Liver (tissue), 9 donors: ENCODE data around the gene SEMA6D. TPM values are rescaled to one million over a fixed set of nuclear protein-coding genes. Genes with fewer than 3 reads are reported as not detected.

Source experiments
- DNase-seq: peaks from one replicate; pipeline ENCODE4 v3.0.0-alpha.2; 2017; ENCODE audit warnings: low spot score
- H3K27ac ChIP-seq, 2 donors: one replicate each; pipeline ENCODE4 v1.7.0; 2013; ENCODE audit warnings: inconsistent platforms in 2 of 2, low read length in 2 of 2, control low read depth in 1 of 2, low read depth in 1 of 2, mild to moderate bottlenecking in 1 of 2
- H3K27me3 ChIP-seq, 4 donors: one replicate each; pipeline versions ENCODE4 v1.6.1 to v1.7.0; 2013; ENCODE audit warnings: low read length in 3 of 4, inconsistent platforms in 1 of 4, mild to moderate bottlenecking in 1 of 4, moderate library complexity in 1 of 4; ENCODE audit not compliant: control insufficient read depth in 4 of 4, insufficient read depth in 4 of 4
- H3K36me3 ChIP-seq, 4 donors: one replicate each; pipeline versions ENCODE4 v1.6.1 to v1.7.0; 2013; ENCODE audit warnings: low read length in 3 of 4, mild to moderate bottlenecking in 3 of 4, low read depth in 1 of 4, moderate library complexity in 1 of 4; ENCODE audit not compliant: control insufficient read depth in 4 of 4, insufficient read depth in 3 of 4
- H3K4me1 ChIP-seq, 4 donors: one replicate each; pipeline versions ENCODE4 v1.6.1 to v1.7.0; 2013; ENCODE audit warnings: low read length in 3 of 4, mild to moderate bottlenecking in 3 of 4, moderate library complexity in 1 of 4; ENCODE audit not compliant: control insufficient read depth in 4 of 4, insufficient read depth in 4 of 4
- H3K4me3 ChIP-seq, 3 donors: one replicate each; pipeline versions ENCODE4 v1.6.1 to v1.7.0; 2013; ENCODE audit warnings: low read length in 3 of 3, control low read depth in 1 of 3, low read depth in 1 of 3, mild to moderate bottlenecking in 1 of 3
- H3K9ac ChIP-seq, 2 donors: one replicate each; pipeline ENCODE4 v1.7.0; 2013; ENCODE audit warnings: low read length in 2 of 2, mild to moderate bottlenecking in 2 of 2, moderate library complexity in 2 of 2, control low read depth in 1 of 2, low read depth in 1 of 2
- H3K9me3 ChIP-seq, 4 donors: one replicate each; pipeline versions ENCODE4 v1.6.1 to v1.7.0; 2013; ENCODE audit warnings: low read length in 3 of 4; ENCODE audit not compliant: control insufficient read depth in 4 of 4
- ATF3 ChIP-seq: IDR thresholded peaks from 2 replicates; pipeline ENCODE4 v1.6.1; 2016; ENCODE audit warnings: antibody characterized with exemption
- CTCF ChIP-seq: fragments of 150-350 bp; IDR thresholded peaks from 2 replicates; pipeline ENCODE4 v1.5.1; 2017; ENCODE audit warnings: improper control_type of control experiment, low read depth, low read length; ENCODE audit not compliant: missing input control
- EGR1 ChIP-seq, 2 donors: IDR thresholded peaks; 2 replicates each; pipeline ENCODE4 v1.6.1; 2016 to 2018; ENCODE audit warnings: antibody characterized with exemption in 2 of 2, low read depth in 2 of 2
- FOXA1 ChIP-seq: IDR thresholded peaks from 2 replicates; pipeline ENCODE4 v1.6.1; 2016; ENCODE audit warnings: antibody characterized with exemption
- FOXA2 ChIP-seq: IDR thresholded peaks from 2 replicates; pipeline ENCODE4 v1.6.1; 2016; ENCODE audit warnings: antibody characterized with exemption
- GABPA ChIP-seq, 2 donors: IDR thresholded peaks in 1 of 2; conservative IDR thresholded peaks in 1 of 2; 2 replicates each; pipeline ENCODE4 v1.6.1; 2016; ENCODE audit warnings: antibody characterized with exemption in 2 of 2, mild to moderate bottlenecking in 1 of 2, moderate library complexity in 1 of 2
- HNF4A ChIP-seq, 2 donors: conservative IDR thresholded peaks; 2 replicates each; pipeline ENCODE4 v1.6.1; 2016; ENCODE audit warnings: antibody characterized with exemption in 2 of 2, mild to moderate bottlenecking in 2 of 2
- HNF4G ChIP-seq: IDR thresholded peaks from 2 replicates; pipeline ENCODE4 v1.6.1; 2016; ENCODE audit warnings: antibody characterized with exemption
- JUND ChIP-seq, 2 donors: IDR thresholded peaks; 2 replicates each; pipeline ENCODE4 v1.6.1; 2016; ENCODE audit warnings: antibody characterized with exemption in 2 of 2
- MAX ChIP-seq: IDR thresholded peaks from 2 replicates; pipeline ENCODE4 v1.6.1; 2016; ENCODE audit warnings: antibody characterized with exemption
- NR2F2 ChIP-seq: IDR thresholded peaks from 2 replicates; pipeline ENCODE4 v1.6.1; 2016; ENCODE audit warnings: antibody characterized with exemption
- RXRA ChIP-seq, 2 donors: IDR thresholded peaks; 2 replicates each; pipeline ENCODE4 v1.6.1; 2017 to 2018; ENCODE audit warnings: antibody characterized with exemption in 2 of 2, mild to moderate bottlenecking in 1 of 2
- SP1 ChIP-seq: IDR thresholded peaks from 2 replicates; pipeline ENCODE4 v1.6.1; 2018; ENCODE audit warnings: antibody characterized with exemption, mild to moderate bottlenecking
- TAF1 ChIP-seq: conservative IDR thresholded peaks from 2 replicates; pipeline ENCODE4 v1.6.1; 2016; ENCODE audit warnings: antibody characterized with exemption, mild to moderate bottlenecking
- YY1 ChIP-seq: IDR thresholded peaks from 2 replicates; pipeline ENCODE4 v1.6.1; 2016; ENCODE audit warnings: antibody characterized with exemption, mild to moderate bottlenecking
- ZBTB33 ChIP-seq: IDR thresholded peaks from 2 replicates; pipeline ENCODE4 v1.6.1; 2016; ENCODE audit warnings: antibody characterized with exemption
- WGBS: extraction: QIAGEN DNeasy Blood & Tissue Kit; methylation state at CpG from one replicate; pipeline ENCODE4 v1.1.7; 2013; 5-methylcytosine and 5-hydroxymethylcytosine counted together
- polyA plus RNA-seq, 2 donors: library from polyadenylated mRNA; stranded (reverse) in 1 of 2; unstranded in 1 of 2; fragments of 200-250 nt in 1 of 2; fragments of >200 nt in 1 of 2; fragmentation: Nextera tagmentation in 1 of 2; extraction: Ambion mirVana in 1 of 2; gene quantifications; one replicate each; pipeline versions ENCODE4 v1.2.1 to v1.2.3, GENCODE V29; 2013 to 2015
- total RNA-seq, 2 donors: library from RNA; depleted of rRNA; stranded (reverse); fragments of >200 nt; gene quantifications; one replicate each; pipeline ENCODE4 v1.2.3, GENCODE V29; 2014
- donor health status: healthy.
- donor health status: healthy.
- donor health status: healthy.
- donor health status: healthy.
- donor health status: healthy.

Gene SEMA6D
- total and polyA plus RNA-seq, 4 donors = 1.0 to 4.5 (median 3.1) TPM

- Histone ChIP-seq H3K36me3 (no peaks in the 10 kb centered on the region), H3K27me3 (peaks cover 0 to 3% (median 0%) of the 10 kb centered on the region in 4 donors), H3K9me3 (no peaks in the 10 kb centered on the region), H3K4me1 (no peaks in the 10 kb centered on the region), H3K9ac (no peak overlapping the region), H3K27ac (no peak overlapping the region), H3K4me3 (no peak overlapping the region)
- no peak for TF ChIP-seq HNF4A (conservative IDR thresholded peaks at IDR 0.05)
- TF ChIP-seq FOXA2 = no peak
- no peak for TF ChIP-seq YY1
- no peak for TF ChIP-seq ZBTB33
- TF ChIP-seq JUND (IDR thresholded peaks at IDR 0.05) = no peak
- TF ChIP-seq GABPA (IDR thresholded peaks at IDR 0.05 in 1 of 2, conservative IDR thresholded peaks at IDR 0.05 in 1 of 2) = no peak
- no peak for TF ChIP-seq NR2F2
- TF ChIP-seq MAX = no peak
- no peak for TF ChIP-seq SP1
- no peak for TF ChIP-seq EGR1 (IDR thresholded peaks at IDR 0.05; ENCODE audit: low read depth in 2 of 2)
- no peak for TF ChIP-seq FOXA1
- TF ChIP-seq TAF1 = no peak
- DNase-seq = no peak
- 67% methylated on average over 3 of the region's 3 CpGs for WGBS
Measured at GRCh38 chr15:47685141-47685870, 32.0 kb upstream of the SEMA6D start.

GRCh38 chr15:47688573-47689086 is 28.7 kb upstream of the SEMA6D start:
- no peaks in the 10 kb centered on the region for H3K4me1 ChIP-seq
- H3K9me3 ChIP-seq = no peaks in the 10 kb centered on the region
- no peak overlapping the region for H3K9ac ChIP-seq
- peaks cover 0 to 3% (median 1%) of the 10 kb centered on the region in 4 donors for H3K27me3 ChIP-seq
- H3K36me3 ChIP-seq = no peaks in the 10 kb centered on the region
- no peak overlapping the region for H3K4me3 ChIP-seq
- 69% methylated on average over 4 of the region's 4 CpGs for WGBS
- TF ChIP-seq YY1 (no peak), GABPA (IDR thresholded peaks at IDR 0.05 in 1 of 2, conservative IDR thresholded peaks at IDR 0.05 in 1 of 2) (no peak), TAF1 (no peak), FOXA1 (no peak), ATF3 (no peak), HNF4G (no peak), FOXA2 (no peak), JUND (IDR thresholded peaks at IDR 0.05) (no peak), MAX (no peak), HNF4A (conservative IDR thresholded peaks at IDR 0.05) (no peak), RXRA (IDR thresholded peaks at IDR 0.05) (no peak), ZBTB33 (no peak), SP1 (no peak), NR2F2 (no peak), CTCF (no peak), EGR1 (IDR thresholded peaks at IDR 0.05; ENCODE audit: low read depth in 2 of 2) (no peak)
- no peak overlapping the region for H3K27ac ChIP-seq
- no peak for DNase-seq
